H9 (cell line): ENCODE measurements around the gene TMEM178B. TPM values are rescaled to one million over a fixed set of nuclear protein-coding genes. Genes with fewer than 3 reads are reported as not detected.

Experiments
- DNase-seq: peaks from one replicate; pipeline ENCODE4 v3.0.0-alpha.2; 2017
- H2AFZ ChIP-seq: one replicate; pipeline ENCODE4 v1.6.1; 2013; ENCODE audit warnings: mild to moderate bottlenecking, low read length, control low read depth, moderate library complexity
- H2AK5ac ChIP-seq: 2 replicates; pipeline ENCODE4 v1.6.1; 2013; ENCODE audit warnings: low read length, control low read depth, mixed read lengths; ENCODE audit not compliant: insufficient read length
- H2BK120ac ChIP-seq: one replicate; pipeline ENCODE4 v1.6.1; 2013; ENCODE audit warnings: low read depth, mild to moderate bottlenecking, low read length, control low read depth, inconsistent platforms; ENCODE audit not compliant: poor library complexity, severe bottlenecking
- H2BK12ac ChIP-seq: 2 replicates; pipeline ENCODE4 v1.6.1; 2013; ENCODE audit warnings: low read length, control low read depth, mixed read lengths, low read depth; ENCODE audit not compliant: insufficient read length
- H2BK15ac ChIP-seq: 2 replicates; pipeline ENCODE4 v1.6.1; 2013; ENCODE audit warnings: low read depth, low read length, control low read depth
- H2BK20ac ChIP-seq: one replicate; pipeline ENCODE4 v1.6.1; 2013; ENCODE audit warnings: low read depth, mild to moderate bottlenecking, low read length, control low read depth, inconsistent platforms; ENCODE audit not compliant: poor library complexity, severe bottlenecking
- H2BK5ac ChIP-seq: 2 replicates; pipeline ENCODE4 v1.6.1; 2013; ENCODE audit warnings: low read length, control low read depth, mixed read lengths; ENCODE audit not compliant: insufficient read length
- H3K14ac ChIP-seq: 2 replicates; pipeline ENCODE4 v1.6.1; 2013; ENCODE audit warnings: low read length, control low read depth; ENCODE audit not compliant: insufficient read depth
- H3K18ac ChIP-seq: 2 replicates; pipeline ENCODE4 v1.6.1; 2013; ENCODE audit warnings: low read depth, mild to moderate bottlenecking, mixed read lengths, low read length, control low read depth; ENCODE audit not compliant: insufficient read length
- H3K23ac ChIP-seq: 2 replicates; pipeline ENCODE4 v1.6.1; 2013; ENCODE audit warnings: low read length, control low read depth, mixed read lengths, low read depth; ENCODE audit not compliant: insufficient read length
- H3K23me2 ChIP-seq: 2 replicates; pipeline ENCODE4 v1.6.1; 2013; ENCODE audit warnings: low read depth, mild to moderate bottlenecking, mixed read lengths, low read length, control low read depth; ENCODE audit not compliant: insufficient read length, poor library complexity, severe bottlenecking
- H3K27ac ChIP-seq: 2 replicates; pipeline ENCODE4 v1.5.1; 2013; ENCODE audit warnings: low read length, control low read depth, mixed read lengths, low read depth; ENCODE audit not compliant: insufficient read length
- H3K27me3 ChIP-seq: 2 replicates; pipeline ENCODE4 v1.6.1; 2013; ENCODE audit warnings: low read length, control low read depth, inconsistent platforms; ENCODE audit not compliant: insufficient read depth
- H3K4ac ChIP-seq: 2 replicates; pipeline ENCODE4 v1.6.1; 2013; ENCODE audit warnings: low read depth, mild to moderate bottlenecking, control low read depth, inconsistent platforms, low read length, moderate library complexity
- H3K4me1 ChIP-seq: 2 replicates; pipeline ENCODE4 v1.6.1; 2013; ENCODE audit warnings: low read length, control low read depth, inconsistent platforms; ENCODE audit not compliant: insufficient read depth
- H3K4me2 ChIP-seq: 2 replicates; pipeline ENCODE4 v1.6.1; 2013; ENCODE audit warnings: low read length, control low read depth, mixed read lengths; ENCODE audit not compliant: insufficient read length, insufficient read depth
- H3K56ac ChIP-seq: 2 replicates; pipeline ENCODE4 v1.6.1; 2013; ENCODE audit warnings: low read depth, mild to moderate bottlenecking, mixed read lengths, low read length, control low read depth; ENCODE audit not compliant: insufficient read length
- H3K79me1 ChIP-seq: 2 replicates; pipeline ENCODE4 v1.6.1; 2013; ENCODE audit warnings: low read depth, mild to moderate bottlenecking, moderate library complexity, low read length, control low read depth, inconsistent platforms; ENCODE audit not compliant: insufficient read depth, poor library complexity, severe bottlenecking
- H3K79me2 ChIP-seq: 2 replicates; pipeline ENCODE4 v1.6.1; 2013; ENCODE audit warnings: low read length, control low read depth, inconsistent platforms; ENCODE audit not compliant: insufficient read depth
- H3K9ac ChIP-seq: 2 replicates; pipeline ENCODE4 v1.6.1; 2013; ENCODE audit warnings: low read length, control low read depth, mixed read lengths; ENCODE audit not compliant: insufficient read length; ENCODE audit errors: extremely low read depth
- H3K9me3 ChIP-seq: one replicate; pipeline ENCODE4 v1.6.1; 2013; ENCODE audit warnings: low read depth, low read length, inconsistent platforms; ENCODE audit not compliant: control insufficient read depth
- H3T11ph ChIP-seq: one replicate; pipeline ENCODE4 v1.6.1; 2013; ENCODE audit warnings: mild to moderate bottlenecking, low read length, control low read depth, inconsistent platforms
- H4K20me1 ChIP-seq: one replicate; pipeline ENCODE4 v1.6.1; 2013; ENCODE audit not compliant: control insufficient read depth, insufficient read length, insufficient read depth
- H4K5ac ChIP-seq: 2 replicates; pipeline ENCODE4 v1.6.1; 2013; ENCODE audit warnings: low read depth, mild to moderate bottlenecking, mixed read lengths, low read length, control low read depth; ENCODE audit not compliant: insufficient read length
- H4K8ac ChIP-seq: replicated peaks from 2 replicates; pipeline ENCODE4 v1.6.1; 2013; ENCODE audit warnings: low read length, control low read depth, mixed read lengths, low read depth; ENCODE audit not compliant: insufficient read length
- H4K91ac ChIP-seq: 2 replicates; pipeline ENCODE4 v1.6.1; 2013; ENCODE audit warnings: low read depth, mild to moderate bottlenecking, moderate library complexity, mixed read lengths, low read length, control low read depth; ENCODE audit not compliant: insufficient read length
- H3K27ac Mint-ChIP-seq, 3 experiments: 2 replicates in 2 of 3; 3 replicates in 1 of 3; pipeline ENCODE4 v1.8.0; 2020 to 2021; ENCODE audit warnings: mixed read lengths in 3 of 3, mild to moderate bottlenecking in 1 of 3, moderate library complexity in 1 of 3
- H3K27me3 Mint-ChIP-seq: 2 replicates; pipeline ENCODE4 v1.8.0; 2021; ENCODE audit warnings: low read depth, mild to moderate bottlenecking, moderate library complexity, mixed read lengths
- H3K36me3 Mint-ChIP-seq, 3 experiments: 2 replicates in 2 of 3; 3 replicates in 1 of 3; pipeline ENCODE4 v1.8.0; 2020 to 2021; ENCODE audit warnings: low read depth in 3 of 3, mixed read lengths in 3 of 3; ENCODE audit not compliant: insufficient read depth in 1 of 3
- H3K4me1 Mint-ChIP-seq, 2 experiments: 2 replicates each; pipeline ENCODE4 v1.8.0; 2020; ENCODE audit warnings: mixed read lengths in 2 of 2
- H3K4me3 Mint-ChIP-seq, 2 experiments: 2 replicates in 1 of 2; 3 replicates in 1 of 2; pipeline ENCODE4 v1.8.0; 2020 to 2021; ENCODE audit warnings: mild to moderate bottlenecking in 2 of 2, mixed read lengths in 2 of 2, moderate library complexity in 1 of 2
- H3K9me3 Mint-ChIP-seq, 2 experiments: 2 replicates in 1 of 2; 3 replicates in 1 of 2; pipeline ENCODE4 v1.8.0; 2020; ENCODE audit warnings: mild to moderate bottlenecking in 2 of 2, mixed read lengths in 2 of 2, moderate library complexity in 1 of 2
- WGBS: extraction: QIAGEN DNeasy Blood & Tissue Kit; methylation state at CpG from one replicate; pipeline ENCODE4 v1.1.7; 2013; ENCODE audit warnings: missing lambda C conversion rate, low lambda C conversion rate, mixed read lengths; ENCODE audit not compliant: insufficient read length; ENCODE audit errors: extremely low coverage; 5-methylcytosine and 5-hydroxymethylcytosine counted together
- total RNA-seq: library from RNA; stranded (reverse); gene quantifications from 2 replicates; pipeline ENCODE4 v1.2.1, GENCODE V29; 2021
- TF ChIP-seq, protein P1 (sequence below): fragments of 200-600 bp; sonication (generic); conservative IDR thresholded peaks from 3 replicates; pipeline ENCODE4 v1.8.0; 2021; ENCODE audit warnings: antibody characterized with exemption, mild to moderate bottlenecking

Gene TMEM178B
- total RNA-seq, 1 experiment from 2014 or later: 11.3 TPM

- Histone ChIP-seq H2AK5ac (no peak overlapping the region), H4K20me1 (no peaks in the 10 kb centered on the region), H4K91ac (no peak overlapping the region), H2BK15ac (no peak overlapping the region), H2BK20ac (no peak overlapping the region), H3K9me3 (no peaks in the 10 kb centered on the region), H4K5ac (no peak overlapping the region), H3K4ac (no peak overlapping the region), H3K4me2 (no peak overlapping the region), H3T11ph (no peak overlapping the region), H3K14ac (no peak overlapping the region), H3K9ac (no peak overlapping the region), H3K4me1 (peaks cover 10% of the 10 kb centered on the region; the same call in 1 of the 2 replicates), H3K79me2 (peaks cover 11% of the 10 kb centered on the region; the same call in 1 of the 2 replicates), H3K79me1 (peaks cover 5% of the 10 kb centered on the region), H2BK120ac (no peak overlapping the region), H4K8ac (no peak overlapping the region), H2BK5ac (no peak overlapping the region), H3K27me3 (no peaks in the 10 kb centered on the region), H3K23me2 (no peaks in the 10 kb centered on the region), H2BK12ac (no peak overlapping the region), H3K18ac (no peak overlapping the region), H3K56ac (no peak overlapping the region), H3K27ac (no peak overlapping the region), H2AFZ (no peak overlapping the region), H3K23ac (no peak overlapping the region)
- peaks cover 29% of the 10 kb centered on the region in 2 experiments for H3K4me1 Mint-ChIP-seq
- TF ChIP-seq, protein P1, sequence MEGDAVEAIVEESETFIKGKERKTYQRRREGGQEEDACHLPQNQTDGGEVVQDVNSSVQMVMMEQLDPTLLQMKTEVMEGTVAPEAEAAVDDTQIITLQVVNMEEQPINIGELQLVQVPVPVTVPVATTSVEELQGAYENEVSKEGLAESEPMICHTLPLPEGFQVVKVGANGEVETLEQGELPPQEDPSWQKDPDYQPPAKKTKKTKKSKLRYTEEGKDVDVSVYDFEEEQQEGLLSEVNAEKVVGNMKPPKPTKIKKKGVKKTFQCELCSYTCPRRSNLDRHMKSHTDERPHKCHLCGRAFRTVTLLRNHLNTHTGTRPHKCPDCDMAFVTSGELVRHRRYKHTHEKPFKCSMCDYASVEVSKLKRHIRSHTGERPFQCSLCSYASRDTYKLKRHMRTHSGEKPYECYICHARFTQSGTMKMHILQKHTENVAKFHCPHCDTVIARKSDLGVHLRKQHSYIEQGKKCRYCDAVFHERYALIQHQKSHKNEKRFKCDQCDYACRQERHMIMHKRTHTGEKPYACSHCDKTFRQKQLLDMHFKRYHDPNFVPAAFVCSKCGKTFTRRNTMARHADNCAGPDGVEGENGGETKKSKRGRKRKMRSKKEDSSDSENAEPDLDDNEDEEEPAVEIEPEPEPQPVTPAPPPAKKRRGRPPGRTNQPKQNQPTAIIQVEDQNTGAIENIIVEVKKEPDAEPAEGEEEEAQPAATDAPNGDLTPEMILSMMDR: no peak
- no peak overlapping the region for H3K4me3 Mint-ChIP-seq
- no peaks in the 10 kb centered on the region; the same call in 1 of the 2 replicates for H3K27me3 Mint-ChIP-seq
- H3K9me3 Mint-ChIP-seq: no peaks in the 10 kb centered on the region
- no CpG with 5 or more reads among the region's 1 CpG for WGBS
- H3K27ac Mint-ChIP-seq: no peak overlapping the region
- no peak for DNase-seq
- no peaks in the 10 kb centered on the region; a peak in 1 of 7 replicates for H3K36me3 Mint-ChIP-seq
These were observed 49.7 kb downstream of the TMEM178B start for GRCh38 chr7:141123522-141123921.
